Stimulated activated naive CD8-positive, alpha-beta T cell treated with anti-CD3 and anti-CD28 coated beads, Interleukin-15, Interleukin-2, amounts not matched to agents 100 U/mL and 50 U/mL, for 24 hours (primary cell): ENCODE results near the gene C9orf50.

ENCODE experiments used
- ATAC-seq: fragments of 150-1000 bp; cut with Tn5 transposase; one replicate; pipeline ENCODE4 v1.10.0; 2021
- DNase-seq: peaks from one replicate; pipeline ENCODE4 v3.0.0; 2021

C9orf50 gene

GRCh38 chr9:129591916-129592315 lies 29.0 kb downstream of the C9orf50 start:
- ATAC-seq, result no peak

GRCh38 chr9:129590466-129590865 lies 30.4 kb downstream of the C9orf50 start:
- ATAC-seq (no peak), DNase-seq (no peak)

More at GRCh38 chr9:129591916-129592315, 29.0 kb downstream of the C9orf50 start:
- no peak for DNase-seq

GRCh38 chr9:129587487-129588262 lies 33.2 kb downstream of the C9orf50 start:
- DNase-seq (no peak), ATAC-seq (no peak)

GRCh38 chr9:129586685-129587084 lies 34.2 kb downstream of the C9orf50 start:
- ATAC-seq (no peak), DNase-seq (no peak)

- DNase-seq (no peak), ATAC-seq (no peak)
Observed at GRCh38 chr9:129586245-129586644, 34.7 kb downstream of the C9orf50 start.

- ATAC-seq (no peak), DNase-seq (no peak)
Observed at GRCh38 chr9:129585352-129585751, 35.5 kb downstream of the C9orf50 start.

- ATAC-seq (peak; percentile 48), DNase-seq (peak; percentile 62)
Observed at GRCh38 chr9:129584136-129584535, 36.8 kb downstream of the C9orf50 start.

- DNase-seq, result no peak
- ATAC-seq, result peak; percentile 10
Observed at GRCh38 chr9:129583308-129584038, 37.4 kb downstream of the C9orf50 start.

GRCh38 chr9:129582855-129583254 lies 38.0 kb downstream of the C9orf50 start:
- ATAC-seq, result peak; percentile 83
- DNase-seq, result peak; percentile 51

GRCh38 chr9:129581505-129582189 lies 39.3 kb downstream of the C9orf50 start:
- DNase-seq (no peak), ATAC-seq (no peak)

GRCh38 chr9:129580211-129580915 lies 40.5 kb downstream of the C9orf50 start:
- peak; percentile 54 for DNase-seq
- ATAC-seq, result peak; percentile 42

GRCh38 chr9:129579294-129579693 lies 41.6 kb downstream of the C9orf50 start:
- DNase-seq (no peak), ATAC-seq (no peak)

GRCh38 chr9:129576546-129577543 lies 44.1 kb downstream of the C9orf50 start:
- ATAC-seq (no peak), DNase-seq (no peak)

- ATAC-seq (no peak), DNase-seq (no peak)
Observed at GRCh38 chr9:129575818-129576217, 45.1 kb downstream of the C9orf50 start.

- no peak for ATAC-seq
- DNase-seq, result no peak
Observed at GRCh38 chr9:129574911-129575585, 45.9 kb downstream of the C9orf50 start.

GRCh38 chr9:129573977-129574376 lies 46.9 kb downstream of the C9orf50 start:
- DNase-seq, result no peak
- ATAC-seq, result no peak

GRCh38 chr9:129572517-129572916 lies 48.4 kb downstream of the C9orf50 start:
- DNase-seq (no peak), ATAC-seq (no peak)

GRCh38 chr9:129572052-129572425 lies 48.9 kb downstream of the C9orf50 start:
- no peak for DNase-seq
- ATAC-seq, result no peak

- no peak for DNase-seq
- ATAC-seq, result no peak
Observed at GRCh38 chr9:129571298-129572051, 49.4 kb downstream of the C9orf50 start.
